GM15510 (cell line): ENCODE measurements around the gene NR4A1.

Source experiments
- POLR2A ChIP-seq: IDR thresholded peaks from 3 replicates; pipeline ENCODE4 v1.6.1; 2011; ENCODE audit warnings: borderline replicate concordance; ENCODE audit not compliant: insufficient read length; ENCODE audit errors: extremely low read depth

NR4A1 gene

DNA sequence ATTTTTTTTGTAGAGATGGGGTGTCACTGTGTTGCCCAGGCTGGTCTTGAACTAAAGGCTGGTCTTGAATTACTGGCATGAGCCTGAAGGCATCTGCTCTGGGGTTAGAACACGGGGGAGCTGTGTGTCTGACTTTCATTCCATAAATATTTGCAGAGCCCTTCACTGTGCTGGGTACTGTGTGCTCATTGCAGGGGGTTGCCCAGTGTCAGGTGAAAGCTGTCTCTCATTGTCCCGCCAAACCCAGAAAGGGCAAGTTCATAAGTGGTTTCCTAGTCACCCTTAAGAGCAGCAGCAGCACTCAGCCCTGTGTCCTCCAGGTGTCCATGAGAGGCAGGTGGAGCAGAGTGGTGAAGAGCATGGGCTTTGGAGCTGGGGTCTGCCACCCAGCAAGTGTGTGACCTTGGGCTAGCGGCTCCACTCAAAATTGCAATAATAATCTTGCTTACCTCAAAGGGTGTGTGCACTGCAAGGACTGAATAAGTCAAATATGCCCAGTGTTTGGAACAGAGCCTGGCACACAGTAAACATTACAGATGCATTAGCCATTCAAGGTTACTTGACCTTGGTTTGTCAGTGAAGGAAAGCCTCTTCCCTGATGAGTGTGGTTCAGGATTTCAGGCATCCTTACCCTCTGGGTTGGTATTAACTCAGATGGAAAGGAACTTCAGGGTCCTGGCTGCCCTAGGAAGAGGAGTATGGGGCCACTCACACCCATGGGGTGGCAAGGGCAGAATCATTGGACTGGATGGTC lies 23.9 kb downstream of the NR4A1 start:
- no peak for TF ChIP-seq POLR2A

DNA sequence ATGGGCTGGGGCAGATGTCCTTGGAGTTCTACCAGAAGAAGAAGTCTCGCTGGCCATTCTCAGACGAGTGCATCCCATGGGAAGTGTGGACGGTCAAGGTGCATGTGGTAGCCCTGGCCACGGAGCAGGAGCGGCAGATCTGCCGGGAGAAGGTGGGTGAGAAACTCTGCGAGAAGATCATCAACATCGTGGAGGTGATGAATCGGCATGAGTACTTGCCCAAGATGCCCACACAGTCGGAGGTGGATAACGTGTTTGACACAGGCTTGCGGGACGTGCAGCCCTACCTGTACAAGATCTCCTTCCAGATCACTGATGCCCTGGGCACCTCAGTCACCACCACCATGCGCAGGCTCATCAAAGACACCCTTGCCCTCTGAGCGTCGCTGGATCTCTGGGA lies 25.6 kb downstream of the NR4A1 start:
- no peak for TF ChIP-seq POLR2A

DNA sequence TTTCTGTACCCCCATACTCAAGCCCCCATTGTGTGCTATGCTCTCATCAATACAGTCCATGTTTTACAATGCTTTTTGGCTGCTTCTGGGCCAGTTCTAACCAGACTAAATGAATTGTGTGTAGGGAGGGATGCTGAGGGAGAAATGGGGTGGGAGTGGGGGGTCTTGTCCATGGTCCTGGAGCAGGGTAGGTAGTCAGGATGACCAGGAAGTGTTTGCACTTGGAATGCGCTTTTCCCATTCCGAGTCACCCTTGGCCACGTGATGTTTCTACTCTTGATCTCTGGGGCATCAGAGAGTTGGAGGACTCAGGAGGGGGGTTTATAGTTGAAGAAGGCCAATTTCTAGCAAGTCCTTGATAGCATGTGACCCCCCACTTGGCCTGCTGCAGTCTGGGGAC lies 27.0 kb downstream of the NR4A1 start:
- TF ChIP-seq POLR2A = no peak

DNA sequence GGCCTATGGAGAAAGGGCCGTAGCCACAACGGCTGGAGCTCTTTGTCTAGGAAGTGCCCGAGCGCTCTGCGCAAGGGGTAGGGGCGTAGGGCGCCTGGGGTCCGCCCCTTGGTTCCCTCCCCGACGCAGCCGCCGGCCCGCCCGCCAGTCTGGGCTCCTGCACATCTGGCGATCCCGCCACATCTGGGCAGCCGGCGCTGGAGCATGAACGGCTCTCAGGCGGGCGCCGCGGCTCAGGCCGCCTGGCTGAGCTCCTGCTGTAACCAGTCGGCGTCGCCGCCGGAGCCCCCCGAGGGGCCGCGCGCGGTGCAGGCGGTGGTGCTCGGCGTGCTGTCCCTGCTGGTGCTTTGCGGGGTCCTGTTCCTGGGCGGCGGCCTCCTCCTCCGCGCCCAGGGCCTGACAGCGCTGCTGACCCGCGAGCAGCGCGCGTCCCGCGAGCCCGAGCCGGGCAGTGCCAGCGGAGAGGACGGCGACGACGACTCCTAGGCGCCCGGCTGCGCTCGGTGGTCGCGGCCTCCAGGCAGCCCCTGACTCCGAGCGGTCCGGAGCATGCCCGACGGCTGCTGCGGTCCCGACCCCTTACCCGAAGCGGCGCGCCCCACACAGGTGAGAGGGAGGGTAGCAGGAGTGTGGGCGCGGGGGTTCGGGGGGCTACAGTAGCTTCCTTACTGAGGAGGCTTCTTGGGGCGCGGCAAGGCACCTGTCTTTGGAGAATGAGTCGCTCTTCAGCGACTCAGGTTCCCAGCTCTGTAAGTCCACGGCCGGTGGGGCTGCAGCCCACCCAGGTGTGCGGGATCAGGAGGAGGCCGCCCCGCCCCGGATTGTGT lies 28.5 kb downstream of the NR4A1 start, which contains the start of gene SMIM41:
TSS of gene SMIM41 (plus strand) at position 129 of the 827 bp plus-strand sequence. CDS start at position 205, 76 bp downstream.
- no peak for TF ChIP-seq POLR2A

DNA sequence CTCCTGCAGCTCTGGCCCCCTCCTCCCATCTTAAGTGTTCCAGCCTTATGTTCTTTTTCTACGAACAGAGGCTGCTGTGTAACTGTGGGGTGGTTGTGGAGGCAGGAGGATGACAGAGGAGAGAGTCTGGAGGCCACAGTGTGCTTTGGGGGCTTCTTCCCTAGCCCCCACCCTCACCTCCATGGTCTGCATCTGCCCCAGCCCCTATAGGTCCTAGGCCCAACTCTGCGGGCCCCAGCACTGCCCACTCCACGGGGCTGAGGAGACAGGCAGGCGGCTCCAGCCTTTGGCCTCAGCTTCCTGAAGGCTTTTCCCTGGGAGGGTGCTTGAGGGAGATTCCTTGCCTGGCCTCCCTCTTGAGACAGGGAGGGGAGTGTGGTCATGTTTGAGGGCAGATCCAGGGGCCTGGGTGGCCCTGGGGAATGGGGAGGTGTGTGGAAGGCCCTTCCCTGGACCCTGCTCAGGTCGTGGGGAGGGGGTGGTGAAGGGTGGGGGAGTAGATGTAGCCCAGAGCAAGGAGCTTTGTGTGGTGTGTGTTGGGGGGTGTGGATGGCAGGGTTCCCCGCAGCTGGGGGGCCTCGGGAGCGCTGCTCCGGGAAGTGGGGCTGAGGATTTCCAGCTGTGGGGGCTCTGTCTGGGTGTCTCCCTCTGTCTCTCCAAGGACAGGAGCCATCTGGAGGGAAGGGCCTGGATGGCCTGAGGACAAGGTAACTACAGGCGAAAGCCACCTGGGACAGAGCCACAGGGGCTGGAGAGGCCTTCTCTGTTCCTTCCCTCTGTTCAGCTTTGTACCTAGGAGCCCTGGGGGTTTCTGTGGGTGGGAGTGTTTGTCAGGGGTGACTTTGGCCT lies 29.4 kb downstream of the NR4A1 start:
- no peak for TF ChIP-seq POLR2A

DNA sequence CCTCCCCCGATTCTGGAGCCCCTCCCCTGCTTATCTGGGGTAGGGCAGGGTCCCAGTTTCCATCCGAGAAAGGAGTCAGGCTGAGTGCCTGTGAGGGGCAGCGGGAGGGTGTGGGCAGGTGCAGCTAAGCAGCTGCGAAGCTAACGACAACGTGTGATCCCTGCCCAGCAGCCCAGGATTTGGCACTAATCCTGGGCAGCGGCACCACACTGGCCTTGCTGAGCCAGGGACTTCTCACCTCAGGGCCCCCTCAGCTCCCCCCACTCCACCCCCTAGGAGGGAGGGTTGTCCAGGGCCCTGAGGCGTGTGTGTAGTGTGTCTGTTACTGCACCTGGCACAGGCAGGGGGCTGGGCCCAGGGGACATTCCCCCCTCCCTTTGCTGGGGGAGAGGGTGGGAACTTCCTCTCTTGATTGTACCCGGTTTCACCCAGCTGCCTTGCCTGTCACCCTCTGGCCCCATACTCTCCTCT lies 30.1 kb downstream of the NR4A1 start:
- TF ChIP-seq POLR2A = no peak

DNA sequence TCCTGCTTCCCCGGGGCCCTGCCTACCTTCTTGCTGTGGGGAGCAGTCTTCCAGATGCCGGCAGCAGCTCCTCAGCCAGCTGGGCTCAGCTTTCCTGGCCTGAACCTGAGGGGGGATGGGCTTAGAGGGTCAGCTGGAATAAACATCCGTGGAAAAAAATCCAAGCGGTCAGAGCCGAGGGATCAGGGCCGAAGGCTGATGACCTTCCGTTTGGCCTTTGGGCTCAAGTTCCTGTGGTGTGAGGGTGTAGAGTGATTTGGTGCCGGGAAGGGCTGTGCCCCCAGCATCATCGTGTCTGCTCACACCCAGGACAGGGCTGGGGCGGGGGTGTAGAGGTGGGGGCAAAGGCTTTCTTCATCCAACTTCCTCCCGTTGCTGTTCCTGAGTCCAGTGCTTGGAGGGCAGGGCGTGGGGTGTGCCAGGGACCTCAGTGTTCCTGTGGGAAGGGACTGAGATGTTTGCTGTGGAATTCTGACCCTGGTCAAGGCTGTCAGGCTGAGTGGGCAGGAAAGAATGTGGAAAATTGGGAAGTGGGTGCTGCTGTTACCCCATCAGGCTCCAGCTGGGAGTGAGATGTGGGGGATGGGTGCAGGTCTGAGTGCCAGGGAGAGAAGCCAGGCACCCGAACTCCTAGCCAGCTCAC lies 30.9 kb downstream of the NR4A1 start:
- no peak for TF ChIP-seq POLR2A

DNA sequence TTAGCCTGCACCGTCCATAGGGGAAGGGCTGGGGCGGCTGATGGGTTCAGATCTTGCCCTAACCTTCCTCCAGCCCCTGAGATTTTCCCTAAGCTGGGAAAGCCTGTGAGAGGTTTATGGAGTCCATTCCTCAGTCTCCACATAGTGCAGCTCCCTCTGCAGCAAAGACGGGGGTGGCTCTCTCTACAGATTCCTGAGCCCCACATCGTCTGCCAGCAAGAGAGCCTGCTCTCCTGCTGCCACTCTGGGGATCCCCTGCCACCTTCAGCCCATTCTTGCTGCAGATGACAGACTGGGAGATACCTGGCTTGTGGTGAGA lies 31.4 kb downstream of the NR4A1 start:
- TF ChIP-seq POLR2A = no peak

DNA sequence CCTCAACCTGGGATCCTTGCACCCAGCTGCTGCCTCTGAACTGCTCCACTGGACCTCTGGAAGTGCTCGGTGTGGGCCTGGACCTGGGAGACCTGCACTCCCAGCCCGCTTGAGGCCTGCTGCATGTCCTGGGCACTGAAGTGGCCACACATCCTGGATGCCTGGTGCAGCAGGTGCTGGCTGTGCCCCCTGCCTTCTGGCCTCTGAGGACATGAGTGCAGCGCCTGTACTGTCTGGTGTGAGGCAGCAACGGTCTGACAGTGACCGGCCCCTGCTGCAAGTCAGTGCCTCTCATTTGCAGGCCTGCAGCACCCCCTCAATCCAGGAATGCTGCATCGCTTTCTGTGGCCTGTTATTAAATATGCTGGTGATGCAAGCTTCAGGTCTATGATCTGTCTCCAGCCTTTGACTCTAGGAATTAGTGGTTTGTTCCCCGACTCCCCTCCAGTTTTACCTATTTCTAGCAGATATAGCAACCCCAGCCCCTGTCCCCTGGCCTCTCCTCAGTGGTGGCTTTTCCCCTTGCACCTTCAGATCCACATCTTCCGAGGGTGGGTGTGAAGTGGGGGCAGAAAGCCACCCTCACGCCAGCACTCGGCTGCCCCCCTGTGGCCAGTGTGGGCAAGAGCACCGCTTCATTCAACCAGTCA lies 31.9 kb downstream of the NR4A1 start:
- TF ChIP-seq POLR2A = no peak

DNA sequence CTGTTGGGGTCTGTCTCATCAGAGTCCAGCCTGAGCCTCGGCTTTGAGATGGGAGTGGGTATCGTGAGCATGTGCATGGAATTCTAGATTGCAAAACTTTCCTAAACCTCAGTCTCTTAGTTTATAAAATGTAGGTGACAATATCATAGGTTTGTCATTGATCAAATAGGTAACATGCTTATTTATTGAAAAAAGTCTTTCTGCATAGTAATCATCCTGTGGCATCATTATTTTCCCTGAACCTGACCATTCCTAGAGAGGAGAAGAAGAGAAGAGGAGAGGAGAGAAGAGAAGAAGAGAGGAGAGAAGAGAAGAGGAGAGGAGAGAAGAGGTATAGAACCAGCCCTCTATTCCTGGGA lies 32.4 kb downstream of the NR4A1 start:
- no peak for TF ChIP-seq POLR2A

DNA sequence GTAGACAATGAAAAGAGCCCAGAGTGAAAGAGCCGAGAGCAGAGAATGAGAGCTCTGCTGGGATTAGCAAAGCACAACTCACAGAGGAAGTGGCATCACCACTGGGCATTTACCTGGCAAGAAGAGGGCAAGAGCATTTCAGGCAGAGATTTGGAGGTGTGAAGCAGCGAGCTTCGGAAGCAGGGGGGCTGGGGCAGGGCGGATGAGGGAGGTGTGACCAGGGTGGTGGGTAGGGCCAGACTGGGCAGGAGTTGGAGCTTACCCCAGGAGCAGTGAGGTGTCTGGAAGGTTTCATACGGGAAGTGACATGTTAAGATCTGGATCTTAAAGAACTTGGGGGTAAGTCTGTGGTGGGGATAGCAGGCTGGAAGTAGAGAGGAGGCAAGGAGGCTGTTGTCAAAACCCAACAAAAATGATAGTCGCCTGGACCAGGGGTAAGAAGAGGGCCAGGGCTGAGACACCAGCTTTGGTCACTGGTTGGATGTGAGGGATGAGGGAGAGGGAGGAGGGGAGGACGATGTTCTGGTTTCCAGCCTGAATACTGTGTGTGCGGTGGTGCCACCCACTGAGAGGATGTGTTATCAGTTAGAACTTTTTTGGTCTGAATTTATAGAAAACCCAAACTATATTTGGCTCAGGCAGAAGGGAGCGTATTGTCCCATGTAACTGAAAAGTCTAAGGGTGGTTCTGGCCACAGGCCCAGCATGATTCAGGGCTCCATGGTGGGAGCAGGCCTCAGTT lies 33.4 kb downstream of the NR4A1 start:
- TF ChIP-seq POLR2A = no peak

DNA sequence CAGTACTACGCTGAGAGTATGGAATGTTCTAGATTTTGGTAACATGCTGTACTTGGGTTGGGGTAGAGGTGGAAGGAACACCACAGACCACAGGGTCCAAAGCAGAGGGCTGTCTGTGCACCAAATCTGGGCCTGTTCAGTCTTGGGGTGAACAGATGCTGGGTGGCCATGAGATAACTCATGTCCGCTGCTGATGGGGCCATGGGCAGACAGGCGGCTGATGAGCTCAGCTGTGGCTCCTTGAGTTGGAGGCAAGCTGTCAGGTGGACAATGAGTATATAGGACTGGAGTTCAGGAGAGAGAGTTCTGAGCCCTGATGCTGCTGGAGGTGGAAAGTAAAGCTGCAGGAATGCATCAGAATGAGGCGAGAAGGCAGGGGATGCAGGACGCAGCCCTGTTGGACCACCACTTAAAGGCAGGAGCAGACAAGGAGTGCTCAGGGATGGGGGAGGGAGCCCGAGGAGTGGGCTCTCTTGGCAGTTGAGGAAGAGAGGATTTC lies 34.5 kb downstream of the NR4A1 start:
- no peak for TF ChIP-seq POLR2A

DNA sequence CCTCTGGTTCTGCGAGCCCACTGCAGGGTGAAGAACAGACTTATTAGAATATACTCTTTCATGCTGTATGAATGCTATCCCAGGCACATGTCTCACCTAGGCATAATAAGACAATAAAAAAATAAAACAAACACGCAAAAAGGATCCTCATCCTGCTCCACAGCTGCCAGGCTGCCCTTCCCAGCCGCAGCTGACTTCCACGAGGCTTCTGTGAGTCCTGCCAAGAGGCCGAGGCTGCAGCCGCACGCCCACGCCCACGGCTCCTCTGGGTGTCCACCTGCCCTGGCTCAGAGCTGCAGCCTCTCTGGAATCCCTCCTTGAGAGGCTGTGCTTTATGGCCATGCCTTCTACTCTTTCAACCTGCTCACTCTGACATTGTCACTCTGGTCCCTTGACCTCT lies 35.1 kb downstream of the NR4A1 start:
- TF ChIP-seq POLR2A = no peak
